OCI-LY1 (cell line): Measurements from ENCODE around the gene PRDM1.

Source experiments
- H2AFZ ChIP-seq: fragments of 200-600 bp; sonication (generic), shearing (Covaris generic); 2 replicates; pipeline ENCODE4 v1.6.0; 2014; ENCODE audit warnings: antibody characterized with exemption, mild to moderate bottlenecking, low read length
- H3F3A ChIP-seq: fragments of 200-600 bp; sonication (generic), shearing (Covaris generic); 2 replicates; pipeline ENCODE4 v1.6.0; 2014; ENCODE audit warnings: mild to moderate bottlenecking, antibody characterized with exemption, low read length, moderate library complexity; ENCODE audit not compliant: insufficient read depth
- H3K27ac ChIP-seq: fragments of 200-600 bp; sonication (generic); 2 replicates; pipeline ENCODE4 v1.5.1; 2014; ENCODE audit warnings: low read length, mixed run types, mild to moderate bottlenecking, low read depth; ENCODE audit not compliant: poor library complexity, severe bottlenecking
- H3K27me3 ChIP-seq: fragments of 200-600 bp; sonication (generic); 2 replicates; pipeline ENCODE4 v1.6.0; 2014; ENCODE audit warnings: antibody characterized with exemption, mild to moderate bottlenecking, low read length, moderate library complexity; ENCODE audit not compliant: insufficient read depth
- H3K36me3 ChIP-seq: fragments of 200-600 bp; sonication (generic); 2 replicates; pipeline ENCODE4 v1.6.1; 2014; ENCODE audit warnings: mild to moderate bottlenecking, antibody characterized with exemption, low read length, moderate library complexity, mixed read lengths; ENCODE audit not compliant: insufficient read depth
- H3K4me1 ChIP-seq: fragments of 200-600 bp; sonication (generic); 2 replicates; pipeline ENCODE4 v1.5.1; 2014; ENCODE audit warnings: mild to moderate bottlenecking, low read length, moderate library complexity; ENCODE audit not compliant: insufficient read depth, severe bottlenecking
- H3K4me2 ChIP-seq: fragments of 200-600 bp; sonication (generic), shearing (Covaris generic); 2 replicates; pipeline ENCODE4 v1.6.1; 2014; ENCODE audit warnings: low read length
- H3K4me3 ChIP-seq: fragments of 200-600 bp; sonication (generic); 2 replicates; pipeline ENCODE4 v1.5.1; 2014; ENCODE audit warnings: low read length, low read depth, mild to moderate bottlenecking, mixed read lengths; ENCODE audit not compliant: poor library complexity, severe bottlenecking
- H3K79me2 ChIP-seq: fragments of 200-600 bp; shearing (Covaris generic); 2 replicates; pipeline ENCODE4 v1.6.1; 2016; ENCODE audit warnings: mixed run types, low read length, mixed read lengths; ENCODE audit not compliant: insufficient read depth
- H3K9ac ChIP-seq: fragments of 200-600 bp; sonication (generic), shearing (Covaris generic); 2 replicates; pipeline ENCODE4 v1.6.1; 2014; ENCODE audit warnings: mild to moderate bottlenecking, low read length, mixed read lengths
- H3K9me2 ChIP-seq: fragments of 200-600 bp; sonication (generic), shearing (Covaris generic); 2 replicates; pipeline ENCODE4 v1.6.1; 2014; ENCODE audit warnings: low read depth, mild to moderate bottlenecking, low read length, mixed read lengths
- H3K9me3 ChIP-seq: fragments of 200-600 bp; shearing (Covaris generic); 2 replicates; pipeline ENCODE4 v1.6.1; 2014; ENCODE audit warnings: low read length, mixed read lengths
- H4K20me1 ChIP-seq: fragments of 200-600 bp; sonication (generic), shearing (Covaris generic); 2 replicates; pipeline ENCODE4 v1.6.0; 2016; ENCODE audit warnings: mild to moderate bottlenecking, low read length; ENCODE audit not compliant: insufficient read depth
- CTCF ChIP-seq: fragments of 200-600 bp; sonication (generic), shearing (Covaris generic); IDR thresholded peaks from 2 replicates; pipeline ENCODE4 v1.5.1; 2017; ENCODE audit warnings: mild to moderate bottlenecking, antibody characterized with exemption, low read length, moderate library complexity, mixed read lengths
- EZH2 ChIP-seq: fragments of 200-600 bp; sonication (generic), shearing (Covaris generic); IDR thresholded peaks from 2 replicates; pipeline ENCODE4 v1.8.0; 2017; ENCODE audit warnings: borderline replicate concordance, mixed run types, mild to moderate bottlenecking, antibody characterized with exemption, low read length, moderate library complexity, mixed read lengths

The PRDM1 gene

DNA sequence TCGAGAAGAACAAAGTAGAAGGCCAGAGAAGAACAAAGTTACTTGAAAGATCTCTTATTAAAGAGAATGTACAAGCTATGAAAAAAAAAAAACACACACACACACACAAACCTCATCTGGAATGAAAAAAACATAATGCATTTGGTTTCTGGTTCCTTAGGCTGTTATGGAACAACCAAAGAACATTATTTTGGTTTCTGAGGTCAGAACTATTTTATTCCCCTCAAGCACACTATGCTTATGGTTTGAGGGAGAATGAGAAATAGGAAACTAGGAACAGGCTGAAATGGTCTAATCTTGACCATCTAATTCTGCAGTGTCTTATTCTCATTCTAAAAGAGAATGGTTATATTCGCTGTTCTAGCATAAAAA, 8.8 kb downstream of the PRDM1 start:
- Histone ChIP-seq H3K9me2 (no peaks in the 10 kb centered on the region), H3K27ac (no peak overlapping the region), H3K4me1 (peaks cover 23% of the 10 kb centered on the region), H3K9ac (no peak overlapping the region), H3F3A (no peaks in the 10 kb centered on the region), H3K27me3 (peaks cover 4% of the 10 kb centered on the region; the same call in 1 of the 2 replicates), H4K20me1 (no peaks in the 10 kb centered on the region), H3K36me3 (no peaks in the 10 kb centered on the region), H3K4me3 (no peak overlapping the region), H3K9me3 (no peaks in the 10 kb centered on the region), H3K4me2 (no peak overlapping the region), H3K79me2 (no peaks in the 10 kb centered on the region), H2AFZ (no peak overlapping the region)
- TF ChIP-seq CTCF (no peak), EZH2 (no peak)

DNA sequence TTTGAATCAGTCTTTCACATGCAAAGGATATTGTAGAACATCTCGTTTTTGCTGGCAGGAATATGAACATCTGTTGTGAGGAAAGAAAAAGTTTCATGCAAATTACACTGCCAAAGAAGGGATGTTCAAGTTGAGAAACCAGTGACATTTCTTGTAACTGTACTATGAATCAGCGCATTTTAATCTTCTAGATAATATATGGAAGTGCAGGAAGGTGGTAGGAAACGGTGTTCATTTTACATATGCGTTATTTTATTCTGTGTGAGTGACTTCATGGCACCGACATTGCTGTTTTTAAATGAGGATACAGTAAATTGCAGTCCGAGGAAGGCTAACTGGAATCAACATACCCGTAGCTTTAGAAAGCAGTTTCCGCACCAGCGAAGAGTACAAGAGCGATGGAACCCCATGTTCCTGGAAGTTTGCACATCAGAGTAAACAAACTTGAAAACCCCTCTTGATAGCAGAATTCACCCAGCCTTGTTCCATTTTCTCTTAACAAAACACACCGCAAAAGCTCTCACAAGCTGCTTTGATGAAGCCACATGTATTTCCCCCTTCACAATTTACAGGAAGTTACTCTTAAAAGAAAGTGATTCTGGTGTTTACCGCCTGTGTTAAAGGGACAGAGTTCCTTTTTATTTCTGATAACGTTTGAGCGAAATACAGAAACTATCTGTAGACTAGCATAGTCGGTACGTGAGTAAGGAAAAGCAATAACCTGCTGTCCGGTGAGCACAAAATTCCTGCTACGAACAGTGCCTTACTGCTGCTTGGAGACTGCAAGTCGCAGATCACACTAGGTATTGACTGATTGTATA, 11.5 kb downstream of the PRDM1 start:
- H3K79me2 ChIP-seq = no peaks in the 10 kb centered on the region
- H4K20me1 ChIP-seq = no peaks in the 10 kb centered on the region
- H3K4me1 ChIP-seq = peaks cover 23% of the 10 kb centered on the region
- no peaks in the 10 kb centered on the region for H3K9me3 ChIP-seq
- H3K36me3 ChIP-seq = no peaks in the 10 kb centered on the region
- TF ChIP-seq EZH2 = no peak
- no peak for TF ChIP-seq CTCF
- peak overlapping the region; percentile 49 for H3K4me3 ChIP-seq
- 0 out of 2 replicates have a peak, but pooled peaks cover 4% of the 10 kb centered on the region for H3K27me3 ChIP-seq
- no peaks in the 10 kb centered on the region for H3F3A ChIP-seq
- H2AFZ ChIP-seq = no peak overlapping the region
- peak overlapping the region; percentile 66 for H3K4me2 ChIP-seq
- no peak overlapping the region for H3K27ac ChIP-seq
- H3K9ac ChIP-seq = no peak overlapping the region
- no peaks in the 10 kb centered on the region for H3K9me2 ChIP-seq

- Histone ChIP-seq H3K79me2 (no peaks in the 10 kb centered on the region), H3K4me1 (peaks cover 23% of the 10 kb centered on the region), H3K9ac (no peak overlapping the region)
Observed at GRCh38 chr6:106098383-106099234, 12.5 kb downstream of the PRDM1 start.

More at GRCh38 chr6:106098383-106099234, 12.5 kb downstream of the PRDM1 start:
- Histone ChIP-seq H3K27me3 (0 out of 2 replicates have a peak, but pooled peaks cover 4% of the 10 kb centered on the region), H3K27ac (no peak overlapping the region), H3K4me2 (peak overlapping the region; percentile 66), H3K9me2 (no peaks in the 10 kb centered on the region), H4K20me1 (no peaks in the 10 kb centered on the region), H3F3A (no peaks in the 10 kb centered on the region), H3K36me3 (no peaks in the 10 kb centered on the region), H3K9me3 (no peaks in the 10 kb centered on the region), H3K4me3 (peak overlapping the region; percentile 49), H2AFZ (no peak overlapping the region)
- no peak for TF ChIP-seq EZH2
- no peak for TF ChIP-seq CTCF
